ENCODE data around the gene TMOD1. TPM values are rescaled to one million over a fixed set of nuclear protein-coding genes. Genes with fewer than 3 reads are reported as not detected.

The TMOD1 gene
- total and polyA plus RNA-seq, 4 donors, result 2.4 to 7.9 (median 5.2) TPM

DNA sequence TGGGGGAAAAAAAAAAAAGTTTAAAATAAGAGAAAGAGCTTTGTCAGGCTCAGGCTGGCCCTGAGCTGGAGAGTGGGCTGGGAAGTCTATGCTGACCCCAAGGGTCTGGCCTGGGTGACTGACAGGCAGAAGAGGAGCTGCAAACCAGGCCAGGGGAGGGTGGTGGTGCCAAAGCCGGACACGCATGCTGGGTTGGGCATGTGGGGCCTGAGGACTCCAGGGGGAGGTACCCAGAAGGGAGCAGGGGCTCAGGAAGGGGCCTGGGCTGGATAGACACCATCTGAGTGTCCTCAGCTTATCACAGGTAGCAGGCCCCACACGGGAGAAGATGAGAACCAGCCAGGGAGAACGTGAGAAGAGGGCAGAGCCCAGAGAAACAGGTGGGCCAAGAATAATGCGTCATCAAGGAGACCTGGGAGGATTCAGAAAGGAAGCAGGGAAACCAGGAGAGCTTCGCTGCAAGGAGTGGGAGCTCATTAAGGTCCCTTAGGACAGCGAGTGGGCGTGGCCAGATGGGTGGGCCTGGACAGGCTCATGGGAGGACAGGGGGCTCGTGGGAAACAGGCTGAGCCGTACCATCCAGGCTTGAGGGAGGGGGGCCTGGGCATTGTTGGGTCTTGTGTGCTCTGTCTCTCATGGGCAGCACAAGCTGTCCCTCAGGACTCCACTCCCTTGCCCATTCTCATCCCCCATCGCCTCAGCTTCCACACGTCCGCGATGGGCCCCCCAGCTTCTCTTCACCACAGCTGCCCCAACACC, 16.0 kb downstream of the TMOD1 start:
- no peaks in the 10 kb centered on the region for H3K36me3 ChIP-seq (ENCODE audit: control insufficient read depth in 4 of 4, insufficient read depth in 4 of 4, low read length in 4 of 4)
- no peak for TF ChIP-seq CTCF (IDR thresholded peaks at IDR 0.05; ENCODE audit: control extremely low read depth, extremely low read depth)
- H3K4me1 ChIP-seq (ENCODE audit: control insufficient read depth in 5 of 5, insufficient read depth in 5 of 5, low read length in 5 of 5), result peaks cover 0 to 19% (median 0%) of the 10 kb centered on the region in 5 donors
- DNase-seq, result no peak
- H3K9ac ChIP-seq (ENCODE audit: insufficient read depth in 1 of 2, low read length in 2 of 2), result no peak overlapping the region
- no peak overlapping the region for H3K4me3 ChIP-seq
- no peak for ATAC-seq (ENCODE audit: insufficient read depth, low FRiP score)
- H3K9me3 ChIP-seq (ENCODE audit: control insufficient read depth in 4 of 4, insufficient read depth in 3 of 4, low read length in 3 of 4), result no peaks in the 10 kb centered on the region
- H3K27me3 ChIP-seq (ENCODE audit: control insufficient read depth in 3 of 3, insufficient read depth in 3 of 3, low read length in 2 of 3), result peaks cover 0 to 9% (median 0%) of the 10 kb centered on the region in 3 donors
- peak overlapping the region; percentile 34 to 62 for H3K27ac ChIP-seq (ENCODE audit: low read depth in 1 of 2, low read length in 1 of 2)
- WGBS, 2 donors, result 88% methylated on average over 14 of the region's 14 CpGs

- TF ChIP-seq CTCF (IDR thresholded peaks at IDR 0.05; ENCODE audit: control extremely low read depth, extremely low read depth), result no peak
- peaks cover 0 to 9% (median 0%) of the 10 kb centered on the region in 3 donors for H3K27me3 ChIP-seq (ENCODE audit: control insufficient read depth in 3 of 3, insufficient read depth in 3 of 3, low read length in 2 of 3)
- peak overlapping the region; percentile 34 to 69 for H3K27ac ChIP-seq (ENCODE audit: low read depth in 1 of 2, low read length in 1 of 2)
- peaks cover 0 to 22% (median 0%) of the 10 kb centered on the region in 5 donors for H3K4me1 ChIP-seq (ENCODE audit: control insufficient read depth in 5 of 5, insufficient read depth in 5 of 5, low read length in 5 of 5)
- no peak for ATAC-seq (ENCODE audit: insufficient read depth, low FRiP score)
- DNase-seq, result no peak
- no peaks in the 10 kb centered on the region for H3K9me3 ChIP-seq (ENCODE audit: control insufficient read depth in 4 of 4, insufficient read depth in 3 of 4, low read length in 3 of 4)
- WGBS, 2 donors, result 74 to 78% methylated on average over 9 of the region's 9 CpGs
- H3K4me3 ChIP-seq, result no peak overlapping the region
- no peak overlapping the region for H3K9ac ChIP-seq (ENCODE audit: insufficient read depth in 1 of 2, low read length in 2 of 2)
- no peaks in the 10 kb centered on the region for H3K36me3 ChIP-seq (ENCODE audit: control insufficient read depth in 4 of 4, insufficient read depth in 4 of 4, low read length in 4 of 4)
Observed at GRCh38 chr9:97518166-97518908, 16.9 kb downstream of the TMOD1 start.

- Histone ChIP-seq H3K27me3 (ENCODE audit: control insufficient read depth in 3 of 3, insufficient read depth in 3 of 3, low read length in 2 of 3) (peaks cover 0 to 9% (median 0%) of the 10 kb centered on the region in 3 donors), H3K4me3 (no peak overlapping the region), H3K9me3 (ENCODE audit: control insufficient read depth in 4 of 4, insufficient read depth in 3 of 4, low read length in 3 of 4) (no peaks in the 10 kb centered on the region), H3K27ac (ENCODE audit: low read depth in 1 of 2, low read length in 1 of 2) (peak overlapping the region; percentile 34 to 84), H3K4me1 (ENCODE audit: control insufficient read depth in 5 of 5, insufficient read depth in 5 of 5, low read length in 5 of 5) (peaks cover 0 to 21% (median 0%) of the 10 kb centered on the region in 5 donors), H3K9ac (ENCODE audit: insufficient read depth in 1 of 2, low read length in 2 of 2) (no peak overlapping the region), H3K36me3 (ENCODE audit: control insufficient read depth in 4 of 4, insufficient read depth in 4 of 4, low read length in 4 of 4) (no peaks in the 10 kb centered on the region)
- TF ChIP-seq CTCF (IDR thresholded peaks at IDR 0.05; ENCODE audit: control extremely low read depth, extremely low read depth), result no peak
- DNase-seq (peak; percentile 24 to 63 (median 46)), ATAC-seq (ENCODE audit: insufficient read depth, low FRiP score) (peak; percentile 74)
- 0 to 2% methylated on average over 6 of the region's 6 CpGs for WGBS, 2 donors
Observed at GRCh38 chr9:97518909-97519307, 17.4 kb downstream of the TMOD1 start.

Measured in lung (tissue), 12 donors.